SU-DHL-6 (cell line): Measurements from ENCODE around the gene RBM20.

Source experiments
- H2AFZ ChIP-seq: fragments of 200-600 bp; sonication (generic); 2 replicates; pipeline ENCODE4 v1.6.1; 2014; ENCODE audit warnings: low read depth, mild to moderate bottlenecking, moderate library complexity, mixed read lengths, antibody characterized with exemption, low read length; ENCODE audit not compliant: severe bottlenecking
- H3F3A ChIP-seq: fragments of 200-600 bp; shearing (Covaris generic); 2 replicates; pipeline ENCODE4 v1.6.0; 2016; ENCODE audit warnings: antibody characterized with exemption, mild to moderate bottlenecking; ENCODE audit not compliant: insufficient read depth
- H3K27ac ChIP-seq: fragments of 200-600 bp; sonication (generic); 2 replicates; pipeline ENCODE4 v1.5.1; 2016; ENCODE audit warnings: low read depth, mild to moderate bottlenecking, low read length, moderate library complexity, mixed read lengths
- H3K27me3 ChIP-seq: fragments of 200-600 bp; sonication (generic), shearing (Covaris generic); 2 replicates; pipeline ENCODE4 v1.6.0; 2014; ENCODE audit warnings: mild to moderate bottlenecking, low read length
- H3K36me3 ChIP-seq: fragments of 200-600 bp; sonication (generic); 2 replicates; pipeline ENCODE4 v1.6.1; 2014; ENCODE audit warnings: mild to moderate bottlenecking, low read length, mixed read lengths
- H3K4me2 ChIP-seq: fragments of 300-600, 200-600 bp; shearing (Covaris generic), sonication (generic); 2 replicates; pipeline ENCODE4 v1.6.0; 2014; ENCODE audit warnings: low read length, low read depth, mild to moderate bottlenecking; ENCODE audit not compliant: poor library complexity, severe bottlenecking
- H3K4me3 ChIP-seq: fragments of 200-600 bp; sonication (generic); 2 replicates; pipeline ENCODE4 v1.5.1; 2014; ENCODE audit warnings: antibody characterized with exemption, low read length, mild to moderate bottlenecking, mixed read lengths; ENCODE audit not compliant: insufficient read depth, poor library complexity, severe bottlenecking
- H3K79me2 ChIP-seq: fragments of 200-600 bp; sonication (generic); 2 replicates; pipeline ENCODE4 v1.6.1; 2014; ENCODE audit warnings: mild to moderate bottlenecking, low read length, moderate library complexity; ENCODE audit not compliant: insufficient read depth
- H3K9ac ChIP-seq: fragments of 200-600 bp; sonication (generic); 2 replicates; pipeline ENCODE4 v1.7.0; 2014; ENCODE audit warnings: mild to moderate bottlenecking, low read length
- H3K9me2 ChIP-seq: fragments of 200-600 bp; sonication (generic); replicated peaks from 2 replicates; pipeline ENCODE4 v1.6.1; 2014; ENCODE audit warnings: low read length; ENCODE audit not compliant: insufficient read depth
- H3K9me3 ChIP-seq: fragments of 200-600 bp; sonication (generic); 2 replicates; pipeline ENCODE4 v1.6.1; 2014; ENCODE audit warnings: low read length, mixed read lengths; ENCODE audit not compliant: insufficient read depth
- H4K20me1 ChIP-seq: fragments of 200-600 bp; sonication (generic); 2 replicates; pipeline ENCODE4 v1.6.1; 2014; ENCODE audit warnings: low read depth, mild to moderate bottlenecking, antibody characterized with exemption, low read length, moderate library complexity, mixed read lengths
- EZH2phosphoT487 ChIP-seq: fragments of 200-600 bp; sonication (generic), shearing (Covaris generic); conservative IDR thresholded peaks from 2 replicates; pipeline ENCODE4 v1.6.1; 2018; ENCODE audit warnings: mild to moderate bottlenecking, antibody characterized with exemption, low read length, moderate library complexity, mixed read lengths
- TF ChIP-seq, protein P1 (sequence below): fragments of 200-600 bp; sonication (generic); IDR thresholded peaks from one replicate; pipeline ENCODE4 v1.5.1; 2017; ENCODE audit warnings: antibody characterized with exemption, mild to moderate bottlenecking, low read length, moderate library complexity; ENCODE audit not compliant: insufficient read depth, poor library complexity, severe bottlenecking

Gene RBM20

DNA sequence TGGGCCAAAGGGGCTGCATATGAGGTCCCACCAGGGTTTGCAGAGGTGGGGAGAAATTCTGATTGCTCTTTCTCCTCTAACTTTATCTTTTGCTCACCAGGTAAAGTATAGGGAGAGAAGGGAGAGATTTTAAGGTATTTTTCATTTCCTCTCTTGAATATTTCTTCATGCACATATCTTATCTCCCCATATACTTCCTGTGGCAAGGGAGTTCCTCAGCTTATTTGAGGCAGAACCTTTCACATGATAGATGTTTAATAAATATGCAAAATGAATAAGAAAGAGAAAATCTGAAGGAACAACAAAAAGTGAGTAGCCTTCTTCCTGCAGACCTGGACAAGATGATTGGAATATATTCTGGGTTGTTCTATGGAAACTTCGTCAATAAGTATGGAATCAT, 160.2 kb downstream of the RBM20 start:
- Histone ChIP-seq H3K27me3 (no peaks in the 10 kb centered on the region), H3K9ac (no peak overlapping the region; the same call in 1 of the 2 replicates), H3K79me2 (no peaks in the 10 kb centered on the region), H4K20me1 (no peaks in the 10 kb centered on the region), H3K4me3 (no peak overlapping the region), H3K27ac (no peak overlapping the region), H3K36me3 (no peaks in the 10 kb centered on the region), H3K4me2 (no peak overlapping the region), H2AFZ (peak overlapping the region; percentile 20), H3F3A (no peaks in the 10 kb centered on the region), H3K9me2 (no peaks in the 10 kb centered on the region), H3K9me3 (no peaks in the 10 kb centered on the region)
- no peak for TF ChIP-seq EZH2phosphoT487
- TF ChIP-seq, protein P1, sequence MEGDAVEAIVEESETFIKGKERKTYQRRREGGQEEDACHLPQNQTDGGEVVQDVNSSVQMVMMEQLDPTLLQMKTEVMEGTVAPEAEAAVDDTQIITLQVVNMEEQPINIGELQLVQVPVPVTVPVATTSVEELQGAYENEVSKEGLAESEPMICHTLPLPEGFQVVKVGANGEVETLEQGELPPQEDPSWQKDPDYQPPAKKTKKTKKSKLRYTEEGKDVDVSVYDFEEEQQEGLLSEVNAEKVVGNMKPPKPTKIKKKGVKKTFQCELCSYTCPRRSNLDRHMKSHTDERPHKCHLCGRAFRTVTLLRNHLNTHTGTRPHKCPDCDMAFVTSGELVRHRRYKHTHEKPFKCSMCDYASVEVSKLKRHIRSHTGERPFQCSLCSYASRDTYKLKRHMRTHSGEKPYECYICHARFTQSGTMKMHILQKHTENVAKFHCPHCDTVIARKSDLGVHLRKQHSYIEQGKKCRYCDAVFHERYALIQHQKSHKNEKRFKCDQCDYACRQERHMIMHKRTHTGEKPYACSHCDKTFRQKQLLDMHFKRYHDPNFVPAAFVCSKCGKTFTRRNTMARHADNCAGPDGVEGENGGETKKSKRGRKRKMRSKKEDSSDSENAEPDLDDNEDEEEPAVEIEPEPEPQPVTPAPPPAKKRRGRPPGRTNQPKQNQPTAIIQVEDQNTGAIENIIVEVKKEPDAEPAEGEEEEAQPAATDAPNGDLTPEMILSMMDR, result no peak

DNA sequence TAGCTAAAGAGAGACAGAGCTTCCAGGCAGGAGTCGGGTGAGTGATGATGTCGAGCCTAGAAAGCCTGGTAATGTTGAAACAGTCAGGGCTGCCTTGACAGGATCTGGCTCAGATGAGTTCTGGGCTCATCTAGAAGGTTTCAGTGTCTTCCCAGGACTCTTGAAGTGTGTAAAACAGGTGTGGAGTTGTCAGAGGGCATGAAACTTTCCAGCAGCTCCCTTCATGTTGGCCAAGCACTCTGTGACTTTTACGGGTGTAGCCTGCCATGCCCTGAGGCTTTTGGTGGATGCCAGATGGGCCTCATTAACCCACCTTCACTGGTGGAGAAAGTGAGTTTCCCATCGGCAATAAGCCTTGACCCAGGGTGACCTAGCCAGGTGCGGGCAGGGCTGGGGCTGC, 161.2 kb downstream of the RBM20 start:
- Histone ChIP-seq H3K36me3 (no peaks in the 10 kb centered on the region), H4K20me1 (no peaks in the 10 kb centered on the region), H3K79me2 (no peaks in the 10 kb centered on the region), H3K9me2 (no peaks in the 10 kb centered on the region), H3K27me3 (no peaks in the 10 kb centered on the region), H3F3A (no peaks in the 10 kb centered on the region), H3K4me3 (no peak overlapping the region), H3K9ac (no peak overlapping the region), H3K9me3 (no peaks in the 10 kb centered on the region), H3K4me2 (no peak overlapping the region), H2AFZ (no peak overlapping the region), H3K27ac (no peak overlapping the region)
- TF ChIP-seq, protein P1, result no peak
- no peak for TF ChIP-seq EZH2phosphoT487

DNA sequence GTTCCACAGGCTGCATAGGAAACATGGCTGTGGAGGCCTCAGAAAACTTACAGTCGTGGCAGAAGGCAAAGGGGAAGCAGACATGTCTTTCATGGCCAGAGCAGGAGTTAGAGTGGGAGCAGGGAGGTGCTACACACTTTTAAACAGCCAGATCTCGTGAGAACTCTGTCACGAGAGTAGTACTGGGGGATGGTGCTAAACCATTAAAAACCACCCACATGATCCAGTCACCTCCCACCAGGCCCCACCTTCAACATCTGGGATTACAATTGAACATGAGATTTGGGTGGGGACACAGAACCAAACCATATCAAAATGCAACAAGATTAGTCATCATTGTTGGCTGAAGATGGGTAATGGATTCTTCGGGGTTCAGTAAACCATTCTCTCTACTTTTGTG, 162.2 kb downstream of the RBM20 start:
- Histone ChIP-seq H3K4me3 (no peak overlapping the region), H2AFZ (no peak overlapping the region), H3F3A (no peaks in the 10 kb centered on the region), H3K9ac (no peak overlapping the region), H3K9me2 (no peaks in the 10 kb centered on the region), H3K79me2 (no peaks in the 10 kb centered on the region), H3K36me3 (no peaks in the 10 kb centered on the region), H3K4me2 (no peak overlapping the region), H3K27ac (no peak overlapping the region), H3K9me3 (no peaks in the 10 kb centered on the region), H3K27me3 (no peaks in the 10 kb centered on the region), H4K20me1 (no peaks in the 10 kb centered on the region)
- TF ChIP-seq, protein P1, result no peak
- TF ChIP-seq EZH2phosphoT487, result no peak
